ENCODE results near the gene ZDHHC8.

The ZDHHC8 gene

DNA sequence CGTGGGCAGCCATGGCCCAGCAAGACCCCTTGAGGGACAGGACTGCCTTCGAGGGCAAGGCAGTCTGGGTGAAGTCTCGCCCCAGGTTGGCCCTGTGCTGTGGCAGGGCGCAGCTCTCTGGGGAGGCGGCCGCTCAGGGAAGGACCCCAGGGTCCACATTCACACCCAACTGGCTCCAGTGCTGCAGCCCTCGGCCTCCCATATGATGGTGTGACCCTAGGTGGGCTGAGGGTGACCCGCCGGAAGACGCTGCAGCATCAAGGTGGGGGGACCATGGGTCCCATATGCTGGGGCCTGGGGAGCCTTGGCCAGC, 47.3 kb downstream of the ZDHHC8 start:
- DNase-seq (ENCODE audit: low spot score), result no peak

DNA sequence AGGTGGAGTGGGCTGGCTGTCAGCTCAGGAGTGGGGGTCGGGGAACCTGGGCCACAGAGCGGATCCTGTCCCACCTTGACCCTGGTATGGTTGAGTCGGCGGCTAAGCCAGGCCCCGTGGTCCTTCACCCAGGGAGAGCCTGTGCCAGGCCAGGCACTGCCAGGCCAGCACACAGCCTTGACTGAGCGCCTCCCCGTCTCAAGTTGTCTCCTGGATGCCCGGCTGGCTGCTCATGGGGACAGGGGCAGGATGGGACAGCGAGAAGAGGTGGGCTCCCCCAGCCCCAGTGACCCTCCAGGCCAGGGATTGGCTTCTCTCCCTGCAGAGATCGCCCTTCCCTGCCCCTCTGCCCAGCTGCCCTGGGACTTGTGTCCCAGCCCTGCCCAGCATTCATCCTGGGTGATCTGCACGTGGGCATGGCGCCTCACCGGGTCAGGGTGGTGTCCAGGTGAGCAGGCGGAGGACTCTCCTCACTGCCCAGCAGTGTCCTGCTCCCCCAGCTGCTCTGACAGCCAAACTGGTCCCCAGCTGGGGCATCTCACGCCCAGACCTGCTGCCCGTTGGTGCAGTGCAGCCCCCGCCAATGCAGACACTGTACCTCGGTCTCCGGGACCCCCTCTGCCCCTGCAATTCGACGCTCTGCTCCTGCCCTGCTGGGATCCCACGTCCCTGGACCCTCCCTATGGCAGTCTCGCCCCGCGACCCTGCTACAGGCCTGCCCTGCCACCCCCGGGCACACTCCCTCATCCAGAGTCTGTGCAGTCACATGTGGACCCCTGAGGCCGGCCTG, 48.0 kb downstream of the ZDHHC8 start:
- DNase-seq (ENCODE audit: low spot score), result no peak

DNA sequence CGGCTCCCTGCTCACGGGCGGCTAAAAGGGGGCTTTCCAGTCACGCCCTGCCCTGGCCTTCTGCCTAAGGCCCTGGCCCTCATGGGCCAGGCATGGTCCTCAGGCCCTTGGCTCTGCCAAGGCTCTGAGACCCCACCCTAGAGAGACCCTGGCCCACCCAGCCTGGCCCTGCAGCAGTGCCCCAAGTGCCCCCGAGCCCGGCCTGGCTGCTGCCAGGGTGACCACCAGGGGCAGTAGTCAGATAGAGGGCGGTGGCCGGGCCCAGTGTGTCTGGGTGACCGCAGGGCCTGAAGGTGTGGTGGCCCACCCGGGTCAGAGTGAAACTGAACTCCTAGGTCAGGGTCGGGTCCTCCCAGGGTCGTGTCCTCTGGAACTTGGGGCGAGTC, 48.6 kb downstream of the ZDHHC8 start:
- no peak for DNase-seq (ENCODE audit: low spot score)

DNA sequence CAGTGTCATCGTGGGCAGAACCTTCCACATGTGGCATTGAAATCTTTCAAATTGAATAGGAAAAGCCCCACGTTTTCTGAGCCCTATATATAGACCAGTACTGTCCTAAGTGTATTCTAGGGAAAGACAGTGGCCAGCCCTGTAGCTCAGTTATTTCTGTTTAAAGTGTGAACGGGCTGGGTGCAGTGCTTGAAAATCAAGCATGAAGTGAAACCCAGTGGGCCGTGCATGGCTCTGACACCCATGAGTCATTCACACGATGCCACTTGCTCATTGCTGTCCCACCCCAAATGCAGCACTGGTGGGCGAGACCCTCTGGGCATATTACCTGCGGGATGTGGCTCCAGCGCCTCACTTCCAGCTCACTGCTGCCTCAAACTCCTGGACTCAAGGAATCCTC, 49.0 kb downstream of the ZDHHC8 start:
- DNase-seq (ENCODE audit: low spot score), result no peak

DNA sequence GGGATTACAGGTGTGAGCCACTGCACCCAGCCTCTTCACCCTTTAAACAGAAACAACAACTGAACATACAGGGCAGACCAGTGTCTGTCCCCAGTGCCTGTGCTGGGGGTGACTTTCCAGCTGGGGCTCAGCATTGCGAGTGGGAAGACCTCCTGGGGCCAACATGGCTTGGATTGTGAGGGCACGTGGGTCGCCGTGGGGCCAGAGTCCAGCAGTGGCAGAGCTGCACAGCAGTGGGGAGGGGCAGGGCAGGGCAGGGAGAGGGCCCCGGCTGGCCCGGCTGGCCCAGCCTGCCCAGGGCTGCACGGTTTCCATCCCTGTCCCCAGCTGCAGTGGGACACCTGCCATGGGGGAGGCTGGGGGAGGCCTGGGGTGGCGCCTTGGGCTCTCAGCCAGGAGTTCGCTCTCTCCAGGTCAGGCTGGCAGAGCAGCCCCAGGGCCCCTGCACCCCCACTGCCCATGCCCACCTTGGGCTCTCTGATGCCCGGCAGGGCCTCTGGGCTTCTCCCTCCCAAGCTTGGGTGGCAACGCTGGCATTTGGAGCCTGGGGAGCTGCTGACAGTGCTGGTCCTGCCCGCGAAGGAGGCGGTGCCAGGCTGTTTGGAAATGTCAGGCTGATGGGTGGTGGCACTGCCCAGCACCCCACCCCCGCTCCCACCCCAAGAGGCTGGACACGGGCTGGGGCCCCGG, 49.7 kb downstream of the ZDHHC8 start:
- no peak for DNase-seq (ENCODE audit: low spot score)

DNA sequence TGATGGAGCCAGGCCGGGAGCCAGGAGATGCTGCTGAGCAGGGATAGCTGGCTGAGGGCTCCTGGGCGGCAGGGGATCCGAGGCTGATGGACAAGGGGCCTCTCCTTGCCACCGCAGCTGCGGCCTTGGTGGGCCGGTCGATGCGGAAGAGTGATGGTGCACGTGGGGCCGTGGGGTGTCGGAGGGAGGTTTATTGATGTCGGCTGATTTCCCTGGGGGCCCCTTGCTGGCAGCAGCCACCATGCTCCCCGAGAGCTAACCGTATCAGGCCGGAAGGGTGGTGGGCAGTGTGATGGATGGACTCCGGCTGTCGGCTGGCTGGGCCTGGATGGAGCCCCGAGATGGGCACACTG, 50.3 kb downstream of the ZDHHC8 start:
- no peak for DNase-seq (ENCODE audit: low spot score)

DNA sequence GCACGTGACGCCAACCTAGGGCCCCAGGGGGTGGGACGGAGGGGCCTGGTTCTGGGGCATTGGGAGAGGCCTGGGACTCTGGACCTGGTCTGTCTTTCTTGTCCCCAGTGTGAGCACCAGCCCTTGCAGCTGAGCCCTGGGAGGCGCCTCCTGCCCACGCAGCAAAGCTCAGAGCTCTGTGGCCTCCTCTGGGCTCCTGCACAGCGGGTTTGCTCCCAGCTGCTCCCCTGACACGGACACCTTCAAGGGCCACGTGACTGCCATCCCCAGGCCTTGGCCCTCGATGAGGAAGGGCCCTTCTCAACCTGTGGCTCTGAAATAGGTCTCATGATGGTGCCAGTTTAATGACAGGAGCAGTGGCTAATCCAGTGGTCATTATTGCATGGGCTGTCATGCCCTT, 50.8 kb downstream of the ZDHHC8 start:
- no peak for DNase-seq (ENCODE audit: low spot score)

DNA sequence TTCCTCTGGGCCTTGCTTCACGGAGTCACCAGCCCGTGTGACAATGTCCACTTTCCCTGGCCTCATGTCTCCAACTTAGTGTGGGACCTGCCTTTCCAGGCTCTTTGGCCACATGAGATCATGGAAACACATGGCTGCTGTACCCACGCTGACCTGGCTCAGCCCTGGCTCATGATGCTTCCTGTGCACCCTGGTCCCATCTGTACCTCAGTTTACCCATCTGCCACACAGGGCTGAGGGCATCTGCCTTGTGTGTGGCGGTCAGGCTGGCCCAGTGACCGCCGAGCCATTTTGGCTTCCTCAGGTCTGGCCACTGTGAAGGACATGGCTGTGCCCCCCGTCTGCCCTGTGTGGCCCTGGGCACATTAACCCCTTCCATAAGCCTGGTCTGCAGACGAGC, 51.5 kb downstream of the ZDHHC8 start:
- no peak for DNase-seq (ENCODE audit: low spot score)

DNA sequence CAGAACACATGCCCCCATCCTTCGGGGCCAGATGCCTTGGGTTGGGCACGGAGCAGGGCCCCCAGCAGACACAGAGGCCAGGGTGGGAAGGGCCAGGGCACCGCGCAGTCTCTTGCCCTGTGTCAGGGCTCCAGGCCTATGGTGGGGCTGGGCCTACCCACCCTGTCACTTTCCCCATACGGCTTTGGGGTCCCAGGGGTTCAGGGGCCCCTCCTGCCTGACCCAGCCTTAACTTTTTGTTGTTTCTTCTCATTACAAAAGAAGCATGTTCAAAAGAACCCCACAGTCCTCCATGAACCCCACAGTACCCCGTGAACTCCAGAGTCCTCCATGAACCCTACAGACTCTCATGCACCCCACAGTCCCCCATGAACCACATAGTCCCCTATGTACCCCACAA, 52.2 kb downstream of the ZDHHC8 start:
- DNase-seq (ENCODE audit: low spot score), result no peak

DNA sequence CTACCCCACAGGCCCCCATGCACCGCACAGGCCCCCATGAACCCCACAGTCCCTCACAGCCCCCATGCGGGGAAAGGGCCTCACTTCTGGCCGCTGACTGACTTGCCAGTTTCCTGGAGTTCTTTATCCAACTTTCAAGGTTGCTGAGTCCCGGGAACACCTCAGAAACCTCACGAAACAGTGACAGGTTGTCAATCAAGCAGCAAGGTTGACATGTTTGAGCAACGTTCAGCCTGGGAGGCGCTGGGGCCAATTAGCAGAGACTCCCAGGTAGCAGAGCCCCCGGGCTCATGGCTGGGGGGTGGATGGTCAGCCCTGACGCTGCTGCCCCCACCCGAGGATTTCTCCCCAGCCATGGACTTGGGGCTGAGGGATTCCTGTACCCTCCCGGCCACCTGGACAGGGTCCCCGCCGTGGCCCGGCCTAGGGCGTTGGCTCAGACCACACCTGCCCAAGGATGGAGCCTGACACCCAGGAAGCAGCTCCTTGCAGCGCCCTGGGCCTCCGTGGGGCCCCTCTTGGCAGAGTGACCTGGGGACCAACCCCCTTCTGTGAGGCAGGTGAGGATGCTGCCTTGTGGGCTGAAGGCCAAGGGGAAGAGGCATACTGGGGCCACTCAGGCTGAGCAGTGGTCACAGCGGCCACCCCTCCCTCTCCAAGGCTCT, 53.0 kb downstream of the ZDHHC8 start:
- DNase-seq (ENCODE audit: low spot score), result no peak

DNA sequence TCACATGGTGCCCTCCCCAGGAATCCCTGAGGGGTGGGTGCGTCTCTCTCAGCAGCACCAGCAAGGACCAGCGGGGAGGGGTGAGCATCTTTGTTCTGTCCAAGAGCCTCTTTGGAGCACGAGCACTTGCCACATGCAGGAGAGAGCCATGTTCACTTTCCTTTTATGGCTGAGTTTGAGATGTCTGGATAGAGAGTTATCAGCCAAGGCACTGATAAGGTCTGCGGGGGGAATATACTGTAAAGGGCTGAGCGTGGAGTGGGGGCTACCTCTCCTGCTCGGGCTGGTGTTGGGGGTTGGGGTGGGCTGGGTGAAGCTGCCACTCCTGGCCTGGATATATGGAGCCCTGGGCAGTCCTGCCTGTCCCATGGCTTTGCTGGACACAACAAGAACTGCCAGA, 54.1 kb downstream of the ZDHHC8 start:
- no peak for DNase-seq (ENCODE audit: low spot score)

DNA sequence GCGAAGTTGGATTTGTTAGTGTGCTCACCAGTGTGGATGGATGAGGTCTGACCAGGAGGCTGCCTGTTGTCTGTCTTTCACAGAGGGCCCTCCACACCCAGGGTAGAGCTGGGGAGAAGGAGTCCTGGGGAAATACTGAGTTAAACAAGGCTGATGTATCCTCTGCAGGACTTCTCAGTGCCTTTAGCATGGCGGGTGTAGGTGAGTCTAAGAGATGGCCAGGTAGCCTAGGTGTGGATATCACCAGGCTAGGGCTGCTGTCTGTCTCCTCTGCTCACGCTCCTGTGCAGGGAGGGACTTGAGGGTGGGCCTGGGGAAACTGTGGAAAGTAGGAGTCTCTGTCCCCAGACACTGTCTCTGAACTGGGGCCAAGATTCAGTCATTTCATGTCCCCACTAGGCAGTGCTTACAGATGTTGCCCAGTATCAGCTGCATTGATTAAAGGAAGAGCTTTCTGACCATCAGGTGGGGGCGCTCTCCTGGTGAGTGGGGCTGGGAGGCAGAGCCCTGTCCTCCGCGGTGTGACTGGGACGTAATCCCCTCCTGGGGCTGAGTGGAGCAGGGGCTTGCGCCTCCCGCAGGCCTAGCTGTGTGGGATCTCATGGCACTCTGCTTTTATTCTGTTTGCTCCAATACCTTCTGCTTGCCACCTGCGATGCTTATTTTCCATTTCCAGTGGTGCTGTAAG, 54.7 kb downstream of the ZDHHC8 start:
- no peak for DNase-seq (ENCODE audit: low spot score)

DNA sequence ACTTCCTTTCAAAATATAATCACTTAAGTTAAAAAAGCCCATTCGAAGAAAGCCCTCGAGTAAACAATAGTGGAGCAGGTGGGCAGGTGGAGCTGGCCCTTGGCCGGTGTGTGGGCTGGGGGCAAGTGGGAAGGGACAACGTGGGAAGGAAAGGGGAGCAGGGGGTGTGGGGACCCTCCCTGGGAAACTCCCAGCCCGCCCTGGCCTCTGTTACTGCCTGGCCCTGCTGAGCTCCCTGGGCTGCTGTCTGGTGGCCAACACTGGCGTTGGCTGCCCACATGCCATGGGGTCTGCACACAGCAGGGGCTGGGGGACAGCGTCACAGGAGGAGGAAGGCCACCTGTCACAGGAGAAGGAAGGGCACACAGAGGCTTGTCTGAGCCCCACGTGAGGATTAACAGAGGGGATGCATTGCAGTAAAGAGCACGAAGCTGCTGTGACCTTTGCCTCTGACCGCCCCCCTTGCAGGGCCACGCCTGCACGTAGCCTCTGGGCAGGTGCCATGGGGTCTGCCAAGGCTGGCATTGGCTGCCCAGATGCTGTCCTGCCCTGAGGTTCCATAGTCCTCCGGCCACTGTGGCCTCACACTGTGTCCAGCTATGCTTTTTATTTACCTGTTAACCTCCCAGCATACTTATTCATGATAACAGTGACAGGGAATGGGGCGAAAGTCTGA, 55.4 kb downstream of the ZDHHC8 start:
- DNase-seq (ENCODE audit: low spot score), result no peak

DNA sequence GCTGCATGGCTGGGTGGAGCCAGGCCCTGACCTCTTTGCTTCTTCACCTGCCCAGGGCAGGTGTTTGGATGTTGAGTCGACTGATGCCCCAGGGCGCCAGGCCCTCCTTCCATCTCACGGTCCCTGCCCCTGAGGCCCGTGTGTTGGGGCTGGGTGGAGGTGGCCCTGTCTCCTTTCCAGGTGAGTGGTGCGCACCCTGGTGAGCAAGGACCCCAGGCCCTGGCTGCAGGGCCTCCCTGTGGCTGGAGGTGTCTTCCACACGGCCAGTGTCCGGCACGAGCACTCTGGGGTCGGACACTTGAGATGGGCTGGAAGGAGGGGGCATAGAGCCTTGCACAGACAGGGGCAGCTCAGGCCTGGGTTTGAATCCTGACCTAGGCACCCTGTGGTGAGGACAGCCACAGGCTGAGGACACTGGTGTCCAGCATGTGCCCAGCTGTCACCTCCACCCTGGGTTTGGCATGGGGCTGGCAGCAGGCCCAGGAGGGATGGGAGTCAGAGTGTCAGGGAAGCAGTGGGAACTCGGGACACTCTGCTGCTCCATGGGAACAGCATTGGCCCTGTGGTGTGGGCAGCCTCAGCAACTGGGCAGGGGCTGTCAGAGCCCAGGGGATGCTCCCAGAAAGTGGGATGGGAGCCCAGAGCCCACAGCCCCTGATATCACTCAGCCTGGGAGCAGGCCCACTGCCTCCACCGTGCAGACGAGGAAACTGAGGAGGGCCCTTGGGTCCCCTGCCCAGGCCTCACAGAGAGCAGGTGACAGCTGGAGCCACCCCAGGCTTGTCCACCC, 56.4 kb downstream of the ZDHHC8 start:
- no peak for DNase-seq (ENCODE audit: low spot score)

DNA sequence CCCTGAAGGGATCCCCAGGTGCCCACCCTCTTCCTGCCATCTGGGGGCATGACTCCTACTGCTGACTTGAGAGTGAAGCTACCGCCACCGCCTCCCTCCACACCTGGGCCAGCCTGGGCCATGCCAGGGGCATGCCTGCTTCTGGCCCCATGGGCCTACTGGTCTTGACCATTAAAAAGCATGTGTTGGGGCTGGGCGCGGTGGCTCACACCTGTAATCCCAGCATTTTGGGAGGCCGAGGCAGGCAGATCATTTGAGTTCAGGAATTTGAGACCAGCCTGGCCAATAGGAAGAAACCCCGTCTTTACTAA, 56.9 kb downstream of the ZDHHC8 start:
- DNase-seq (ENCODE audit: low spot score), result no peak

DNA sequence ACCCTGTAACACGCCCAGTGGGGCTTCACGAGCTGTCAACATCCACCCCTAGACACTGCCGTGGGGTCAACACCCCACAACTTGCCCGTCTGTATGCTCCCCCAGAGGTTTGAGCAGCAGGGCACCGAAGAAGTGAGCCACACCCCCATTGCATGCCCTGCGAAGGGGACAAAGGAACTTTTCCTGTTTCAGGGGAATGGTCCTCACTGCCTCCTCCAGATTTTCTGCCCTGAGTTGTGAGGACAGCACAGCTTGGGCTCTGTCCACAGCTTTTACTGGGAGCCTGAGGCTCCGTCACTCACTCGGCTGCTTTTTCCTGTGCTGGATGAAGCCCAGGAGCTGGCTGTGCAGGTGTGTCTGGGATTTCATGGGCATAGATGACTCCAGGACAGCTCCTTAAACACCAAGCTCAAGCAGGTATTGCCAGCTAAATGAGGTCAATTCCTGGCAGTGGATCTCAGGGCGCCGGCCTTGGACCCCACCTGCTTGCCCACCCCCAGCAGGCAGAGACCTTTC, 59.5 kb downstream of the ZDHHC8 start:
- no peak for DNase-seq (ENCODE audit: low spot score)

DNA sequence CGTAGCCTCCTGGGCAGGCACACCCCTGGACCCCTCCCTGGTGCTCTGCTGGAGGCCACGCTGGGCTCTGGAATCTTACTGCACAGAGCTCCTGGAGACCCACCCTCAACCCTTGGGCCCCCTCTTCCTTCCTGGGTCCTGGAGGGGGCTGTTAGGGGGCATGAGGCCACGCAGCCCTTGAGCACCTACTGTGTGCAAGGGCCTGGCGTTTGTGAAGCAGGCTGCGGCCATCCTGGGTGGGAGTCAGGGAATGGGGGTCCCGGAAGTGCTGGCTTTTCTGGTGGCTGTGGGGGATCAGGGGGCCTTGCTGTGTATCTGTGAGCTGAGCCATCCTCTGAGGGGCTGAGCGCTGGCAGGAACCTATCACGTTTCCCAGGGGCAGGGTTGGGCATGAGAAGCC, 60.2 kb downstream of the ZDHHC8 start:
- no peak for DNase-seq (ENCODE audit: low spot score)

DNA sequence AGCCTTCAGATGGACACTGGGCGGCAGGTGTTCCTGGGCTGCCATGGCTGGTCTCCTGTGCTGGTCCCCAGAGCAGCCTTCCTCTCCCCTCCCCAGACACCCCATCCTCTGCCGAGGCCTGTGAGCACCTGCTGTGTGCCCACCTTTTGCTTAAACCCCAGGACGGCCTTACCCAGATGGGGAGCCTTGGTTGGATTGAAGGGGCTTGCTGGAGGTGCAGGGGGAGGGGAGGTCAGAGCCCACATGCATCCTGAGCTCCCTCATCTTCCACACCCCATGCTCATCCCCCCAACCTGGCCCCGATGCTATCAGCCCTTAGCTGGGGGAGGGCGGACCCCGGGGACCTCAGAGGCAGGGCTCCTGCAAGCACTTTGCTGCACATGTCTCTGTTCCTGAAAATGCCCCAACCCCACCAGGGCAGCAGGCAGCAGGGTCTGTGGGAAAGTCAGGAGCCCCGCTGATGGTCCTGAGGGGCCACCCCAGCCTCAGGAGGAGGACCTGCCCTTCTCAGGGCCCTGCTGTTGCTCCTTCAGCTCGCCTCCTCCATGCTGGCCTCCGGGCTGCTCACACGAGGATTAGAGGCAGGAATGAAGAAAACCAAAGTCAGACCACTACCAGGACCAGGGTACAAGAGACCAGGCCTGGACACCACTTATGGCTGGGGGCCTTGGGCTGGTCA, 60.8 kb downstream of the ZDHHC8 start:
- DNase-seq (ENCODE audit: low spot score), result no peak

DNA sequence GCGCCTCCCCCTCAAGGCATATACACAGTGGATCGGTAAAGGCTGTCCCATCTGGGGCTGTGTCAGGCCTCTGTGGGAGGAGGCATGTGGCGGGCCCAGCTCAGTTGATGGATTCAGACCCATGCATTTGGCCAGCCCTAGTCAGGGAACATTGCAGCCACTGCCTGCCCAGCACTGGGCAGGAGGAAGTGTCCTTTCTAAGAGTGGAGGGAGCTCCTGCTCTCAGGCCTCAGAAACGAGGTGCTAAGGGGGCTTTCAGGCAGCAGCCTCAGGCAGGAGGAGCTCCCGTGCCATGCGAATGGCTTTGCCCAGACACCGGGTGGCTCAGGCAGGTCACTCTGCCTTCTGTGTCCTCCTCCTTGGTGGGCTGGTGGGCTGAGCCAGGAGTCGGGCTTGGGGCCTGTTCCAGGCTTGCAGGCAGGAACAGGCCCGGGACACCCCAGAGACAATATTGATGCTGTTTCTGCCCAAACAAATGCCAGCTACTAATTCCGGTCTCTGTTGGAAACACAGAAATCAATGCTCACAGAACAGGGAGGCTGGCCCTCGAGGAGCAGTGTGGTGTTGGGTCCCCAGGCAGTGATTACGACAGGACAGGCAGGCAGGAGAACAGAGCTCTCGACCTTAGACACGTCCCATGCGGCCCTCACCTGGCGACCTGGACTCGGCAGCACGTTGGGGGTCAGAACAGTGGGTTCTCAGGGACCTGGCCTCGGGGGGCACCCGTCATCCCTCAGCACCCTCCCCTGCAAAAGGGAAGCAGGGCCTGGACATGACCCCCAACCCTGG, 61.6 kb downstream of the ZDHHC8 start:
- no peak for DNase-seq (ENCODE audit: low spot score)

Measured in AG08395 (cell line).